HG03095 (cell line): ENCODE results near the gene SPIB.
"Not testable (repeated sequence)": the region's sequence is repeated elsewhere in the genome, so short reads cannot be mapped to it uniquely, and the experiment has no call there.

Source experiments
- ATAC-seq: cut with Tn5 transposase; IDR thresholded peaks from one replicate; pipeline ENCODE4 v1.9.1; 2021; ENCODE audit warnings: moderate library complexity; ENCODE audit not compliant: unreplicated experiment

The SPIB gene

DNA sequence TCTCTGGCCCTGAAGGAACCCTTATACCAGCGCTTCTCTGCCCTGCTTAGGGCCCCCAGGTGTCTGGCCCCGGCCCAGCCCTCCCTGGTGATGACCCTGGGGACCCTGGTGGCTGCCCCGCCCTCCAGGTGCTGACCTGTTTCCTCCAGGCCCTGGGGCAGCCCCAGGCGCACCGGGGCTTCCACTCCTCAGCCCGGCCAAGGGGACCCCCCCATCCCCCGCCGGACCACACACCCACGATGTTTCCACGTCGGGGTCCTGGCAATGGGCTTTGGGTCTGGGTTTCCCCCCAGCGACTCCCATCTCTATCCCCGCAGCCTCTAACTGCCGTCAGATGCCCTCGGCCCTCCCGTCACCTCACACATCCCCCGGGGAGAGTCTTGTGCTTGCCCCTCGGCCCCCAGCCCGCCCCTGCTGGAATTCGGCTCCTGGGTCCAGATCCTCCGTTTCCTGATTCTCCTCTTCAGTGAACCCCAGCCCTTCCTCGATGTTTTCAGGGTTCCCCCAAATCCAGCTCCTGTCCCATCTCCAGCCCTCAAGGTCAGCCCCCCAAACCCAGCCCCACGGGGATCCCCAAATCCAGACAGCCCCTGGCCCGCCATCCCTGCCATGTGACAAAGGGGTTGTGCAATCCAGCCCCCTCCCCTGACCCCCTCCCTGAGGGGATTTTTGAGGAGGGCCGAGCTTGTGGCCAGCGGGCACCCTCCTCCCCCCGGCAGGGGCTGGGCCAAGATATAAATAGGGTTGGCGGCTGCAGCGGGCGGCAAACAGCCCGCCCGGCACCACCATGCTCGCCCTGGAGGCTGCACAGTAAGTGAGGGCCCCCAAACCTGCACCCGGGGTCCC, at the start of gene SPIB:
Gene SPIB, plus strand, starts transcription at position 763 of the 846 bp plus-strand sequence. Its CDS starts 25 bp downstream, at position 788.
- no peak for ATAC-seq

DNA sequence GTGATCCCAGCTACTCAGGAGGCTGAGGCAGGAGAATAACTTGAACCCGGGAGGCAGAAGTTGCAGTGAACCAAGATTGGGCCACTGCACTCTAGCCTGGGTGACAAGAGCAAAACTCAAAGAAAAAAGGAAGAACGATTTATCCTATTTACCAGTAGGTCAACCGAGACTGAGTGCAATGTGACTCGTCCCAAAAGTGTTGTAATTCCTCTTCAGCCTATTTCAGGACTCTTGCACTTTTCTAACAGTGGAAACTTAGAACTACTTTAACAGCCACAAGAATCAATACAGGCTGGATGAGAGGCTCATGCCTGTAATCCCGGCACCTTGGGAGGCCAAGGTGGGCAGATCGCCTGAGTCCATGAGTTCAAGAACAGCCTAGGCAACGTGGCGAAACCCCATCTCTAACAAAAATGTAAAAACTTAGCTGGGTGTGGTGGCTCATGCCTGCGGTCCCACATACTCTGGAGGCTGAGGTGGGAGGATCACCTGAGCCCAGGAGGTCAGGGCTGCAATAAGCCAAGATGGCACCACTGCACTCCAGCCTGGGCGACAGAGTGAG, 46.7 kb upstream of the SPIB start:
- no peak for ATAC-seq

DNA sequence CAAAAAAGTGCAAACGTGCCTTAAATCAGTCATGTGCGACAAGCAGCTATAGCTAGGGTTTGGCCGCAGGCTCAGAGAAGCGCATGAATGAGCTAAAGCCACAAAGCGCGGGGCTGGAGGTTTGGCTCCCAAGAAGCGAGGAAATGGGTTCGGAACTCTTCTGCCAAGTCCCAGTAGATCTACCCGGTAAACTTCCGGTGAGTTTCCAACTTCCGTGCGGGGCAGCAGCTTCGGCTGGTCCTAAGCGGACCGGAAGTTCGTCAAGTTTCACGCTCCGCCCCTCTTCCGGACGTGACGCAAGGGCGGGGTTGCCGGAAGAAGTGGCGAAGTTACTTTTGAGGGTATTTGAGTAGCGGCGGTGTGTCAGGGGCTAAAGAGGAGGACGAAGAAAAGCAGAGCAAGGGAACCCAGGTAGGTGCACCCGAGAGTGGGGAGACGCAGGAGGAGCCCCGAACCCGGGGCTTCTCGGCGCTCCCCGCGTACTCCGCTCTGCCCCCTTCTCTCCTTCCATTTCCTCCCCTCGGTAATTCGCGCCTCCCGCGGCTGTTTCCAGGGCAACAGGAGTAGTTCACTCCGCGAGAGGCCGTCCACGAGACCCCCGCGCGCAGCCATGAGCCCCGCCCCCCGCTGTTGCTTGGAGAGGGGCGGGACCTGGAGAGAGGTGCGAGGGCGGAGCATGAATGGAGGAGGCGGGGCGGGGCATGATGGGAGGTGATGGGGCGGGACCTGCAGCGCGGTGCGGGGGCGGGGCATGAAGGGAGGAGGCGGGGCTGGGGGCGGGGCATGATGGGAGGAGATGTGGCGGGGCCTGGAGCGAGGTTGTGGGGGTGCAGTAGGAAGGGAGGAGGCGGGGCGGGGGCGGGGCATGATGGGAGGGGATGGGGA, 42.3 kb upstream of the SPIB start, which contains the start of gene NR1H2:
Gene NR1H2, plus strand, starts transcription at position 292 of the 885 bp plus-strand sequence. CDS start 1,149 bp downstream, outside the sequence.
- ATAC-seq = peak; percentile 71

DNA sequence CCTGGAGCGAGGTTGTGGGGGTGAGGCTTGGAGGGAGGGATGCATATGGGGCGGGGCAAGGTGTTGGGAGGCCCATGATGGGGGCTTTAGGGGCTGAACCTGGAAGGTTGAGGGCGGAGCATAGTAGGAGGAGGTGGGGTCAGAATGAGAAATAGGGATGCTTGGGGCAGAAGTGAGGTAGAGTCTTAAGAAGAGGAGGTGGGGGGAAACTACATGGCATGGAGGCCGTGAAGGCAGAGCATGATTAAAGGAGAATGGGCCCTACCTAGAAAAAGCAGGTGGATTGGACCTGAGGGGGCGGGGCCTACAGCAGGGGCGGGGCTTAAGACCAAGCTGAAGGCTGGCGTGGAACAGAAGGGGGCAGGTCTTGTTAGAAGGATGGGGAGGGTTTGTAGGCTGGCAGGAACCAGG, 41.7 kb upstream of the SPIB start:
- ATAC-seq = no peak

DNA sequence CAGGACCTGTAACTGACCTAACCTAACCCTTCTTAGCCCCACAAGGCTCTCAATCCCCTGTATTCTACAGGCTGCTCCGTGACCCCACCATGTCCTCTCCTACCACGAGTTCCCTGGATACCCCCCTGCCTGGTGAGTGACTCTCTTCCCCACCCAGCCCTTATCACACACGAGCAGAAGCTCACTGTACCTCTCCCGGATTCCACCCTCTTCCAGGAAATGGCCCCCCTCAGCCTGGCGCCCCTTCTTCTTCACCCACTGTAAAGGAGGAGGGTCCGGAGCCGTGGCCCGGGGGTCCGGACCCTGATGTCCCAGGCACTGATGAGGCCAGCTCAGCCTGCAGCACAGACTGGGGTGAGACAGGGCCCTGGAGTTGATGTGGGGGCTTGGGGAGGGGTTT, 41.2 kb upstream of the SPIB start:
- ATAC-seq = no peak

DNA sequence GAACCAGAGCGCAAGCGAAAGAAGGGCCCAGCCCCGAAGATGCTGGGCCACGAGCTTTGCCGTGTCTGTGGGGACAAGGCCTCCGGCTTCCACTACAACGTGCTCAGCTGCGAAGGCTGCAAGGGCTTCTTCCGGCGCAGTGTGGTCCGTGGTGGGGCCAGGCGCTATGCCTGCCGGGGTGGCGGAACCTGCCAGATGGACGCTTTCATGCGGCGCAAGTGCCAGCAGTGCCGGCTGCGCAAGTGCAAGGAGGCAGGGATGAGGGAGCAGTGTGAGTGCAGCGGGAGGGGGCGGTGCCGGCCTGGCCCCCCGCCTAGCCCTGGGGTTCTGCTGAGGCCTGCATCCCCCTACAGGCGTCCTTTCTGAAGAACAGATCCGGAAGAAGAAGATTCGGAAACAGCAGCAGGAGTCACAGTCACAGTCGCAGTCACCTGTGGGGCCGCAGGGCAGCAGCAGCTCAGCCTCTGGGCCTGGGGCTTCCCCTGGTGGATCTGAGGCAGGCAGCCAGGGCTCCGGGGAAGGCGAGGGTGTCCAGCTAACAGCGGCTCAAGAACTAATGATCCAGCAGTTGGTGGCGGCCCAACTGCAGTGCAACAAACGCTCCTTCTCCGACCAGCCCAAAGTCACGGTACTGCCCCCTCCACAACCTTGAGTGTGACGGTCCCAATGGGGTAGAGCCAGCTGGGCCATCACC, 40.4 kb upstream of the SPIB start:
- ATAC-seq = no peak

DNA sequence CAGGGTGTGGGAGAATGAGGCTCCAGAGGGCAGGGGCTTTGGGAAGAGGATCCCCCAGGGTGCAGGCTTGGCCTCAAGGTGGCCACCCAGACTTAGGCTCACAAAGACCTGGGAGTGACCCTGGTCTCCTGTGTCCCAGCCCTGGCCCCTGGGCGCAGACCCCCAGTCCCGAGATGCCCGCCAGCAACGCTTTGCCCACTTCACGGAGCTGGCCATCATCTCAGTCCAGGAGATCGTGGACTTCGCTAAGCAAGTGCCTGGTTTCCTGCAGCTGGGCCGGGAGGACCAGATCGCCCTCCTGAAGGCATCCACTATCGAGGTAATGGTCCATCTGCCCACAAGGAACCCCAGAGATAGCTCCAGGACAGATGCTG, 39.9 kb upstream of the SPIB start:
- no peak for ATAC-seq

DNA sequence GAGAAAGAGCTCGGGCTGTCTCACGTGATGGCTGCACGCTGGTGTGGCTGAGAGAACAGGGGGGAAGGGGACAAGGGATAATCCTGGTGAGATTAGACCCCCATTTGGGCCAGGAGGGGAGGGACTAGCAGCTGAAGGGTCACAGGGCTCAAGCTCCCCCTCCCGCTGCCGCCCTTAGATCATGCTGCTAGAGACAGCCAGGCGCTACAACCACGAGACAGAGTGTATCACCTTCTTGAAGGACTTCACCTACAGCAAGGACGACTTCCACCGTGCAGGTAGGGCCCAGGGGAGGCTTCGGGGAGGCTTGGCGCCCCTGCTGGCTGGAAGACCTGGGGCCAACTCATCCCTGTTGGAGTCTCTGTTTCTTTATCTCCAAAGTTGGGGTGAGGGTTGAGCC, 39.1 kb upstream of the SPIB start:
- ATAC-seq = no peak

DNA sequence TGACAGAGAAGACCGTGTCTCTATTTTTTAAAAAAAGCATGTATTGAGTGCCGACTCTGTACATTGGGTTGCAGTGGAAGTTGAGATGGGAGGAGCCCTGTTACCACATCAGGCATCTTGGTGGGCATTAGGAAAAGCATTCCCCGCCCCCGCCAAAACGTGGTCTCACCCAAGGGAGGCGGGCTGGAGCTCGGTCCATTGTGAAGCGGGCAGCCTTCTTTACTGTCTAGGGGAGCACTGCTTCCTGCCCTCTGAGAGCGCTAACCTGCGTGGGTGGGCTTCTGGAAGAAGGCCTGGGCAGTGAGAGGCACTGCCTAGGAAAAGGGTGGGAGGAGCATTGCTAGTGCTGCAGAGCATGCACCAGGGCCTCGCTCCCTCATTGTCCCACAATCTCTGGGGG, 38.6 kb upstream of the SPIB start:
- ATAC-seq = no peak

DNA sequence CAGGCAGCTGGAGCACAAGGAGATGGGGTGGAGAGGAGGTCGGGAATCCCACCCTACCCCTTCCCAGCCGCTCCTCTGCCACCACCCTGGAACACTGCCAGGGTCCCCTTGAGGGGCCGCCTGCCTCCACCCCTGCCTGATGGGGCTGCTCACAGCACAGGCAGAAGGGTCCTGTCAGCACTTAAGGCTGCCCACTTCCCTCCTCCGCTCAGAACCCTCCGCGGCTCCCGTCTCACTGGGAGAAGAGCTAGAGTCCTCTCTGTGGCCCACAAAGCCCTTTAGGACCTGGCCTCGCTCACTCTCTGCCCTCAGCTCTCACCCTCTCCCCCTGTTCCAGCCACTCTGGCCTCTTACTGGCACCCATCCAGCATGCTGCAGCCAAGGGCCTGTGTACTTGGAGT, 38.0 kb upstream of the SPIB start:
- ATAC-seq = no peak

DNA sequence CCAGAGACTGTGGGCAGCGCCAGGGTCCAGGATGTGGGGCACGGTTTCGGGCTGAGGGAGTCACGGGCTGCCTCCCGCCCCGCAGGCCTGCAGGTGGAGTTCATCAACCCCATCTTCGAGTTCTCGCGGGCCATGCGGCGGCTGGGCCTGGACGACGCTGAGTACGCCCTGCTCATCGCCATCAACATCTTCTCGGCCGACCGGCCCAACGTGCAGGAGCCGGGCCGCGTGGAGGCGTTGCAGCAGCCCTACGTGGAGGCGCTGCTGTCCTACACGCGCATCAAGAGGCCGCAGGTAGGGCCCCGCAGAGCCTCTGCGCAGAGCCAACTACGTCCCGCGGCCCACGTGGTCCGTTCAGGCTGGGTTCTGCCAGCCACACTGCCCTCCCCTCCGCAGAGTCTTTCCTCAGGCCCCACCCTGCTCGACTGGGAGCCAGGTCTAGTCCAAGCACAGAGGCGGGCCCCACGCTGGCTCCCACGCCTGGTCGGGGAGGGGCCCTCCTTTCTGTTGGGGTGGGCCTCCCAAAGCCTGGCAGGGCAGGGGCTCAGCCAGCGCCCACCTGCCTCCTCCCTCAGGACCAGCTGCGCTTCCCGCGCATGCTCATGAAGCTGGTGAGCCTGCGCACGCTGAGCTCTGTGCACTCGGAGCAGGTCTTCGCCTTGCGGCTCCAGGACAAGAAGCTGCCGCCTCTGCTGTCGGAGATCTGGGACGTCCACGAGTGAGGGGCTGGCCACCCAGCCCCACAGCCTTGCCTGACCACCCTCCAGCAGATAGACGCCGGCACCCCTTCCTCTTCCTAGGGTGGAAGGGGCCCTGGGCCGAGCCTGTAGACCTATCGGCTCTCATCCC, 36.6 kb upstream of the SPIB start:
- no peak for ATAC-seq

DNA sequence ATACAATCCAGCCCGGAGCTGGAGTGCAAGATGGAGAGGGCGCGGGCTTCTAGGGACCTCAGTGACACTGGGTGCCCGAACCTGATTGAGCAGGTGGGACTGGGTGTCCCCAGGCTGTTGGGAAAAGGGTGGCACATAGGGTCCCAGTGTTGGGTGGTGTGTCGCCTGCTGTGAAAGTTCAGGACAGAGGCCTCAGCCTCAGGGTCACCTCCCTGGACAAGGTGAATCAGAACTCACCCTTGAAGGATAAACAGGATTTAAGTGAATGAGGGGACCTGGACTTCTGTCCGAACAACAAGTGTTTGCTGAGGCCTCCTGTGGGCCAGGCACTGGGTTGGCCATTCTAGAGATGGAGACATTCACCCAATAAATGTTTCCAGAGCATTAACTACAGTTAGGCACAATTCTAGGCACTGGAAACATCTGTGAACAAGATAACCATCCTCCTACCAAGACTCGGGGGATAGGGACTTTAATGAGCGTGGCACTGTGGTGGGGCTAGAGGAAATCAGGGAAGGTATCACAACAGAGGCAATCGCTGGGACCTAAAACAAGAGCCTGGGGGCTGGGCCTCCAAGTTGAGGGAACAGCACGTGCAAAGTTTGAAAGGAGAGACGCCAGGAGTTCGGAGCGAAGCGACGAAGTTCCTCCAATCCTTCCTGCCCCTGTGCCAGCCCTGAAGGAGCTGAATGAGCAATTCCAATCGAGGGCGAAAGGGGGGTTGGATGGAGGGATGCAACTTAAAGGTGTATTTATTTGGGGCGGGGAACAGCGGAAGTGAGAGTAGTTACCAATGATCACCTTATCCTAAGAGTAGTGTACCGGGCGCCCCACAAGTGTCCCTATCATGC, 35.5 kb upstream of the SPIB start:
- ATAC-seq = no peak

DNA sequence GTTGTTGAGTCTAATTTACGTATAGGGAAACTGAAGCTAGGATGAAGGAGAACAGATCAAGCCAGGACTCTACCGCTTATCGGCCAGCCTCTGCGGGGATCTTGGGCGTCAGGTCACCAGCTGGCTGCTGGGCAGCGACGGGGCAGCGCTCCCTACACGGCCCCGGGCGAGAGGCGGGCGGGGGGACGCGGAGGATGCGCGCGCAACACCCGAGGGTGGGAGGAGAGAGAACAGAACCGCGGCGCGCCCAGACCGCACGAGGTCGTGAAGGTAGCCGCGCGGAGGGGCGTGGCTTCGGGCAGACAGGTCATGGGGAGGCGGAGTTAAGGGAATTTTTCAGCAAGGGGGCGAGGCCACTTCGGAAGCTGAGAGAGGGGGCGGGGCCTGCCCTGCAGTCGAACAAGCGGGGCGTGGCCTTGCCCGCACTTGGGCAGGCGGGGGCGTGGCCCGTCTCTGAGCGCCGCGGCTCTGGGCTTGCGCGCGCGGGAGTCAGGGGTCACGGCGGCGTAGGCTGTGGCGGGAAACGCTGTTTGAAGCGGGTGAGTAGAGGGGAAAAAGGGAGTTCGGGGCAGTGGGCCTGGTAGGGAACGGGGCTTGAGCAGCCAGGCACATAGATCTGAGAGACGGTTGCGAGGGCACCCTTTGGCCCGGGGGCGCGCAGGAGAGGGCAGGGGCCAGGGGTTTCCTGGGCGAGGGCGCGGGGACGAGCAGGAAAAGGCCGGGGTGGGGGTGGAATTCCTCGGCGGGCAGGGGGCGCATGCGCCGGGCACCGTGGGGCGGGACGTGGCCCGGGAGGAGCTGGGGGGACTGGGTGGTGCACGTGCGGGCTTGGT, 34.7 kb upstream of the SPIB start, which contains the start of gene POLD1:
Gene POLD1, plus strand, starts transcription at position 496 of the 833 bp plus-strand sequence. CDS start 14,505 bp downstream, outside the sequence.
- peak; percentile 52 for ATAC-seq

DNA sequence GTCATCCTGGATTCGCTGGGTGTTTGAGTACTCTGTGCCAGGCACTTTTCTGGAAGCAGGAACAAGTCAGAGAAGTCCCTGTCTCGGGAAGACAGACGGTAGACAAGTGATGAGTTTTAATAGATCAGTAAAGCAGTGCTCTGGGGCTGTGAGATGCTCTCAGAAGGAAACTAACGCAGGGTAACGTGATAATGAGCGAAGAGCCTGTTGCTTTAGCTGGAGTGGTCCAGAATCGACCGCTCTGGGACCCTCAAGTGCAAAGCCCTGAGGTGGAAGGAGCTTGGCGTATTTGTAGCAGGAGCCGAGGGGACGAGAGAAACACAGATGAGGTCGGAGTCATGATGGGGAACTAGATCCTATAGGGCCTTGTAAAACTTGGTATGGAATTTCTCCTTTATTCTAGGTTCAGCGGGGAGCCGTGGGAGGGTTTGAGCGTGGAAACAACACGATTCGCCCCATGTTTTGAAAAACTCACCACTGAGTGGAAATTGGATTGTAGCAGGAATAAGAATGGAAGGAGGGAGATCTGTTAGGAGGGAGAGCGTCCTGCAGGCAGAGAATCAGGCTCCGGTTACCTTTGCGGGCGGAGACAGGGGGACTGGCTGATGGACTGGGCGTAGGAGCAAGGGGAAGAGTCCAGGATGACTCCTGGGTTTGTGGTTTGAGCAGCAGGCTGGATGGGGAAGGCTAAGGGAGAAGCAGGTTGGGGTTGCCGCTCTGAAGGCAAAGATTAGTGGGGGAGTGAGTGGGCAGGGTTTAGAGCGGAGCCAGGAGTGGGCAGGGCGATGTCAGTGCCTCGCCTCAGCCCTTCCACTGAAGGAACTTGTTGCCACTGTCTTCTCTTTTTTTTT, 33.8 kb upstream of the SPIB start:
- ATAC-seq = no peak

DNA sequence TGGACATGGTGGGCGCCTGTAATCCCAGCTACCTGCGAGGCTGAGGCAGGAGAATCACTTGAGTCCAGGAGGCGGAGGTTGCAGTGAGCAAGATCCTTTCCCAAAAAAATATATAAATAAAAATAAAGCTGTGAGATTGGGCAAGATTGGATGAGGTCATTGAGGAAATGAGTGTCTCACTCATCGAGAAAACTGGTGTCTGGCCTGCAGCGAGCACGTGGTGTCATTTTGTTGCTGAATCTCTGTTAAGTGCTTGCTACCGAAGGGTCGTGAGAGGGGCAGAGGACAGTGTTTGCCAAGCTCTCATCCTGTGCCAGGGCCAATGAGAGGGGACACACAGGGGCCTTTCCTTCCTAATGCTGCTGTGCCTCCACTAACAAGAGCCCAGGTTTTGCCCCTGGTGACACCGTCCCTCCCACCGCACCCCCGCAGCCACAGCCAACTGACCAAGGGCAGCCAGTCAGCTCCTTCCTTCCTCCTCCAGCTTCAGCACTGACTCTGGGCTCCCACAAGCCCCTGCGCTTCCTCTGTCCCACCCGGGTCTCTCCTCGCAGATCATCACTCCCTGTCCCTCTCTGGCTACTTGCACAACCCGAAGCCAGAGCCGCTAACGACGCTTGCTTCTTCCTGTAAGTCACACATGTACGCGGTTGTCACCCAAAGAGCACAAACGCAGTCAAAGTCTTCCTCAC, 31.4 kb upstream of the SPIB start:
- no peak for ATAC-seq

DNA sequence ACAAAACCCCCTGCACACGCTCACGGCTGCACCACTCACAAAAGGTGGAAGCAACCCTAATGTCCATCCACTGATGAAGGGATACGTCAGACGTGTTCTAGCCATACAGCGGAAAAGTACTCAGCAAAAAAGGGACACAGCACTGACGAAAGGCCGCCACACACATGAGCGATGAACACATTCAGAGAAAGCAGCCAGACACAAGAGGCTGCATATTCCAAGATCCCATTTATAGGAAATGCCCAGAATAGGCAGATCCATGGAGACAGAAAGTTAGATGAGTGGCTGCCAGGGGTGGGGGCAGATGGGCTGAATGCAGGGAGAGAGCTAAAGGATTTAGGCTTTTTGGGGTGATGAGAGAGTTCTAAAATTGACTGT, 30.9 kb upstream of the SPIB start:
- no peak for ATAC-seq

DNA sequence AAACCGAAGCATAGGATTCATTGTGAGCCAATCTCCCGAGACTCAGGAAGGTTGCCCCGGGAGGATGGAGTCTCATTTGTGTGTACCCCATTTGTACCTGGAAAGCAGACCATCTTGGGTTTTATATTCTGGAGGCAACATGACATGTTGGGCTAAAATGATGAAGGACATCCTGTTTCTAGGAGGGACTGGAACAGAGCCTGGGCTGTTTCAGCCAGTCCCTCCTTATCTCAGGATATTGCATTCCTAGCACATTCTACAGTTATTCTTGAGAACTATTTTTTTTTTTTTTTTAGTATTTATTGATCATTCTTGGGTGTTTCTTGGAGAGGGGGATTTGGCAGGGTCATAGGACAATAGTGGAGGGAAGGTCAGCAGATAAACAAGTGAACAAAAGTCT, 28.4 kb upstream of the SPIB start:
- not testable (repeated sequence) for ATAC-seq
